SK-N-SH (cell line): Measurements from ENCODE around the gene ZNF18. TPM values are rescaled to one million over a fixed set of nuclear protein-coding genes. Genes with fewer than 3 reads are reported as not detected.
A peak's percentile ranks its signal among the peaks of the same experiment; 100 is the strongest.

Source experiments
- CTCF ChIA-PET: fragments of 300-600, 350-600 bp; formaldehyde crosslinking; extraction: SDS; loops from one replicate; lab custom pipeline; 2021; lab: Yijun Ruan, JAX
- POLR2A ChIA-PET: fragments of 350-600 bp; sonication (Branson Sonifier 250); formaldehyde crosslinking; extraction: SDS; loops from one replicate; lab custom pipeline; 2020; ENCODE audit warnings: antibody characterized with exemption, inconsistent platforms; lab: Yijun Ruan, JAX
- DNase-seq: peaks from one replicate; pipeline ENCODE4 v3.0.0; 2012
- H2AFZ ChIP-seq: fragments of 200-600 bp; sonication (generic); 2 replicates; pipeline ENCODE4 v1.8.1; 2016; ENCODE audit warnings: antibody characterized with exemption, mild to moderate bottlenecking, low read depth
- H3F3A ChIP-seq: fragments of 200-600 bp; sonication (generic); replicated peaks from 2 replicates; pipeline ENCODE3; 2016; ENCODE audit warnings: antibody characterized with exemption, mild to moderate bottlenecking; ENCODE audit not compliant: insufficient read depth
- H3K27ac ChIP-seq, 2 experiments: fragments of 200-500 bp in 1 of 2; fragments of 200-600 bp in 1 of 2; sonication (Bioruptor generic) in 1 of 2; sonication (generic), shearing (Covaris generic) in 1 of 2; 2 replicates each; pipeline versions ENCODE4 v1.5.1 to v1.6.1; 2014 to 2016; ENCODE audit warnings: low read depth in 2 of 2, inconsistent platforms in 1 of 2, low read length in 1 of 2, mild to moderate bottlenecking in 1 of 2, mixed read lengths in 1 of 2
- H3K27me3 ChIP-seq: fragments of 200-600 bp; sonication (generic), shearing (Covaris generic); 2 replicates; pipeline ENCODE4 v1.6.1; 2016; ENCODE audit warnings: mixed run types; ENCODE audit not compliant: insufficient read depth
- H3K36me3 ChIP-seq, 2 experiments: fragments of 200-500 bp in 1 of 2; fragments of 200-600 bp in 1 of 2; sonication (Bioruptor generic) in 1 of 2; sonication (generic) in 1 of 2; replicated peaks in 1 of 2; 2 replicates each; pipeline versions ENCODE3 to v1.5.1; 2014 to 2016; ENCODE audit warnings: low read length in 1 of 2, mild to moderate bottlenecking in 1 of 2; ENCODE audit not compliant: insufficient read depth in 2 of 2, control insufficient read depth in 1 of 2
- H3K4me1 ChIP-seq, 2 experiments: fragments of 200-500 bp in 1 of 2; fragments of 200-600 bp in 1 of 2; sonication (Bioruptor generic) in 1 of 2; sonication (generic), shearing (Covaris generic) in 1 of 2; 2 replicates each; pipeline versions ENCODE4 v1.5.1 to v1.6.1; 2014 to 2016; ENCODE audit warnings: low read depth in 1 of 2, low read length in 1 of 2, mixed run types in 1 of 2; ENCODE audit not compliant: insufficient read depth in 2 of 2, control insufficient read depth in 1 of 2
- H3K4me2 ChIP-seq: fragments of 200-600 bp; sonication (generic), shearing (Covaris generic); 2 replicates; pipeline ENCODE4 v1.6.1; 2017; ENCODE audit warnings: mixed run types
- H3K4me3 ChIP-seq, 2 experiments: fragments of 200-500 bp in 1 of 2; fragments of 200-600 bp in 1 of 2; sonication (Bioruptor generic) in 1 of 2; sonication (generic), shearing (Covaris generic) in 1 of 2; 2 replicates each; pipeline versions ENCODE4 v1.5.1 to v1.8.1; 2014 to 2016; ENCODE audit warnings: low read depth in 2 of 2, inconsistent platforms in 1 of 2, low read length in 1 of 2, mild to moderate bottlenecking in 1 of 2, mixed read lengths in 1 of 2, moderate library complexity in 1 of 2
- H3K79me2 ChIP-seq: fragments of 200-600 bp; sonication (generic); 2 replicates; pipeline ENCODE4 v1.8.1; 2017; ENCODE audit warnings: mild to moderate bottlenecking; ENCODE audit not compliant: insufficient read depth
- H3K9ac ChIP-seq: fragments of 200-600 bp; sonication (generic); 2 replicates; pipeline ENCODE4 v1.6.1; 2017; ENCODE audit warnings: mixed run types
- H3K9me2 ChIP-seq: fragments of 200-600 bp; sonication (generic); 2 replicates; pipeline ENCODE4 v1.6.1; 2017; ENCODE audit warnings: mixed run types
- H3K9me3 ChIP-seq: fragments of 200-600 bp; sonication (generic); 2 replicates; pipeline ENCODE4 v1.6.1; 2017; ENCODE audit warnings: mixed run types, mild to moderate bottlenecking, moderate library complexity
- H4K20me1 ChIP-seq: fragments of 200-600 bp; sonication (generic); 2 replicates; pipeline ENCODE4 v1.6.1; 2017; ENCODE audit warnings: mild to moderate bottlenecking, mixed run types; ENCODE audit not compliant: insufficient read depth
- CHD2 ChIP-seq: fragments of 150-350 bp; IDR thresholded peaks from 2 replicates; pipeline ENCODE4 v1.6.1; 2018; ENCODE audit warnings: low read length; ENCODE audit not compliant: partially characterized antibody
- EZH2phosphoT487 ChIP-seq: fragments of 200-600 bp; sonication (generic); IDR thresholded peaks from 2 replicates; pipeline ENCODE4 v1.6.1; 2017; ENCODE audit warnings: low read depth, mixed run types, mild to moderate bottlenecking, antibody characterized with exemption, moderate library complexity, borderline replicate concordance
- FOSL2 ChIP-seq: IDR thresholded peaks from 2 replicates; pipeline ENCODE4 v1.4.0; 2012; ENCODE audit warnings: low read depth, mild to moderate bottlenecking, moderate library complexity, borderline replicate concordance
- GABPA ChIP-seq: IDR thresholded peaks from 2 replicates; pipeline ENCODE4 v1.4.0; 2012; ENCODE audit warnings: low read depth, mild to moderate bottlenecking
- JUND ChIP-seq: IDR thresholded peaks from 2 replicates; pipeline ENCODE4 v1.4.0; 2012
- MXI1 ChIP-seq: IDR thresholded peaks from 2 replicates; pipeline ENCODE4 v1.6.1; 2012; ENCODE audit warnings: mild to moderate bottlenecking, low read depth, low read length, improper control_type of control experiment
- NFIC ChIP-seq: IDR thresholded peaks from 2 replicates; pipeline ENCODE4 v1.4.0; 2012; ENCODE audit warnings: borderline replicate concordance
- NRF1 ChIP-seq: IDR thresholded peaks from 2 replicates; pipeline ENCODE4 v1.6.1; 2012; ENCODE audit warnings: low read depth, mild to moderate bottlenecking, low read length
- POLR2AphosphoS5 ChIP-seq: IDR thresholded peaks from 2 replicates; pipeline ENCODE4 v1.6.1; 2012; ENCODE audit warnings: low read depth, low read length
- RXRA ChIP-seq: IDR thresholded peaks from 2 replicates; pipeline ENCODE4 v1.4.0; 2012; ENCODE audit warnings: low read depth, mild to moderate bottlenecking, borderline replicate concordance
- SIN3A ChIP-seq: IDR thresholded peaks from 2 replicates; pipeline ENCODE4 v1.6.1; 2012; ENCODE audit warnings: low read depth, mild to moderate bottlenecking, low read length, moderate library complexity, borderline replicate concordance
- TAF1 ChIP-seq: IDR thresholded peaks from 2 replicates; pipeline ENCODE4 v1.6.1; 2012; ENCODE audit warnings: low read depth, mild to moderate bottlenecking, low read length, moderate library complexity, borderline replicate concordance
- TCF12 ChIP-seq: IDR thresholded peaks from 2 replicates; pipeline ENCODE4 v1.4.0; 2012
- YY1 ChIP-seq: IDR thresholded peaks from 2 replicates; pipeline ENCODE4 v1.4.0; 2012; ENCODE audit warnings: low read depth, mild to moderate bottlenecking
- WGBS: methylation state at CpG from one replicate; pipeline ENCODE4 v1.1.6; 2017; ENCODE audit warnings: low lambda C conversion rate; 5-methylcytosine and 5-hydroxymethylcytosine counted together
- polyA plus RNA-seq, 3 experiments: library from polyadenylated mRNA; depleted of rRNA; stranded (reverse); fragments of >200 nt; gene quantifications; 2 replicates each; pipeline ENCODE4 v1.2.3, GENCODE V29; 2012
- TF ChIP-seq, protein P1 (sequence below): IDR thresholded peaks from 2 replicates; pipeline ENCODE4 v1.6.1; 2012; ENCODE audit warnings: mild to moderate bottlenecking, low read depth, low read length, moderate library complexity

Gene ZNF18
- polyA plus RNA-seq, 1 of the 3 experiments (the other 2 are of a cell fraction), result 3.2 TPM

DNA sequence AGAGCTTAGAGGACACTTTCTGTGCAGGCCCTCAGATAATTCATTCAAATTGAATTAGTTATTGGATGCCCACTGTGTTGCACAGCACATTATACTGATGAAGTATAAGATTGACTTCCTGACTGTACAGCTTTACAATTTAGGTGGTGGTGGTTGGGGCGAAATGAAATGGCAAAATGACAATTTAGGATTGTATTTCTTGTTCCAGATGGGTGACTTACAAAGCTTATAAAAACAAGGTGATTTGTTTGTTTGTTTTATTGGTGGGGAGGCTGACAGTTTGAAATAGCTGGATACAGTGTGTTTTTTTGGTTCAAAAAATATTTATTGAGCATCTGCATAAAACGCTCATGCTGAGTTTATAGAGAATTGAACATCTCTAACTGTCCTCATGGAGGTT, 25.0 kb upstream of the ZNF18 start:
- Histone ChIP-seq H3K9me2 (no peaks in the 10 kb centered on the region), H4K20me1 (peaks cover 59% of the 10 kb centered on the region), H3K9me3 (no peaks in the 10 kb centered on the region), H3K27me3 (no peaks in the 10 kb centered on the region), H3K4me2 (peak overlapping the region; percentile 94), H3K36me3 (peaks cover 0 to 5% of the 10 kb centered on the region in 2 experiments), H2AFZ (no peak overlapping the region), H3K4me1 (peaks cover 14 to 17% of the 10 kb centered on the region in 2 experiments; a peak in 3 of 4 replicates), H3K27ac (peak overlapping the region; percentile 30 to 49; a peak in 2 of 4 replicates), H3K4me3 (peak overlapping the region in 1 of 2 experiments; percentile 70; a peak in 2 of 4 replicates), H3K9ac (peak overlapping the region; percentile 93; the same call in 1 of the 2 replicates), H3F3A (peaks cover 12% of the 10 kb centered on the region), H3K79me2 (peaks cover 65% of the 10 kb centered on the region)
- TF ChIP-seq JUND (no peak), NRF1 (no peak), NFIC (no peak), SIN3A (no peak), RXRA (no peak), POLR2AphosphoS5 (no peak), TAF1 (no peak), YY1 (no peak), FOSL2 (no peak), EZH2phosphoT487 (no peak), GABPA (no peak), TCF12 (no peak)
- TF ChIP-seq, protein P1, sequence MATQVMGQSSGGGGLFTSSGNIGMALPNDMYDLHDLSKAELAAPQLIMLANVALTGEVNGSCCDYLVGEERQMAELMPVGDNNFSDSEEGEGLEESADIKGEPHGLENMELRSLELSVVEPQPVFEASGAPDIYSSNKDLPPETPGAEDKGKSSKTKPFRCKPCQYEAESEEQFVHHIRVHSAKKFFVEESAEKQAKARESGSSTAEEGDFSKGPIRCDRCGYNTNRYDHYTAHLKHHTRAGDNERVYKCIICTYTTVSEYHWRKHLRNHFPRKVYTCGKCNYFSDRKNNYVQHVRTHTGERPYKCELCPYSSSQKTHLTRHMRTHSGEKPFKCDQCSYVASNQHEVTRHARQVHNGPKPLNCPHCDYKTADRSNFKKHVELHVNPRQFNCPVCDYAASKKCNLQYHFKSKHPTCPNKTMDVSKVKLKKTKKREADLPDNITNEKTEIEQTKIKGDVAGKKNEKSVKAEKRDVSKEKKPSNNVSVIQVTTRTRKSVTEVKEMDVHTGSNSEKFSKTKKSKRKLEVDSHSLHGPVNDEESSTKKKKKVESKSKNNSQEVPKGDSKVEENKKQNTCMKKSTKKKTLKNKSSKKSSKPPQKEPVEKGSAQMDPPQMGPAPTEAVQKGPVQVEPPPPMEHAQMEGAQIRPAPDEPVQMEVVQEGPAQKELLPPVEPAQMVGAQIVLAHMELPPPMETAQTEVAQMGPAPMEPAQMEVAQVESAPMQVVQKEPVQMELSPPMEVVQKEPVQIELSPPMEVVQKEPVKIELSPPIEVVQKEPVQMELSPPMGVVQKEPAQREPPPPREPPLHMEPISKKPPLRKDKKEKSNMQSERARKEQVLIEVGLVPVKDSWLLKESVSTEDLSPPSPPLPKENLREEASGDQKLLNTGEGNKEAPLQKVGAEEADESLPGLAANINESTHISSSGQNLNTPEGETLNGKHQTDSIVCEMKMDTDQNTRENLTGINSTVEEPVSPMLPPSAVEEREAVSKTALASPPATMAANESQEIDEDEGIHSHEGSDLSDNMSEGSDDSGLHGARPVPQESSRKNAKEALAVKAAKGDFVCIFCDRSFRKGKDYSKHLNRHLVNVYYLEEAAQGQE, result no peak
- WGBS, result 70% methylated on average over 2 of the region's 2 CpGs
- ChIA-PET CTCF (interaction anchor here (0.6 to 1.7 kb wide), 3 partner anchors 14 to 1176 kb away, joined by 3 read pairs; no protein-coding TSS in a partner anchor), POLR2A (interaction anchor here (4.1 kb wide), 1 partner anchor 25 kb away, joined by 39 read pairs; the partner anchor contains the start of gene ZNF18)
- DNase-seq, result peak; percentile 28

DNA sequence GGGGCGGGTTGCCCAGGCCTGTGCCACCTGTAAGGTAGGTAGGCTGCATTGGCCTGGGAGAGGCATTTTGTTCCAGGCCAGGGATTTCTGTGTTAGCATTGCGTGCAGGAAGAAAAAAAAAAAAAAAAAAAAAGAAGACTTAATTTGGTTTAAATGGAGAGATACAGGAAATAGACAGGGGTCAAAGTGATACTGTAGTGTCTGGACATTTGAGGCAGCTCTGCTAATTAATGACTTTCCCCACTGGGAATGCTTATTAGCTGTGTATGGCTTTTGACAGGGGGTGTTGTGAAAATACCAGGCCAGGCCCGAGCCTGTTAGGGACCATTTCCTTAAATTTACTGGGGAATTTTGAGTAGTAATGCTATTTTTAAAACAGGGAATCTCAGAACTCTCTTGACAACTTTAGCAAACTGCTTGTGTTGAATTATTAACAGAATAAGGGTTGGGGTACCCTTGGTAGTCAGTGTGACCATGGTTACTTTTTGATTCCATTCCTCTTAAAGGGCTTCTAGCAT, 24.4 kb upstream of the ZNF18 start:
- no peaks in the 10 kb centered on the region for H3K27me3 ChIP-seq
- H4K20me1 ChIP-seq, result peaks cover 53% of the 10 kb centered on the region
- peaks cover 0 to 4% of the 10 kb centered on the region in 2 experiments for H3K36me3 ChIP-seq
- H3K27ac ChIP-seq, result peak overlapping the region; percentile 49 to 83; a peak in 2 of 4 replicates
- H2AFZ ChIP-seq, result no peak overlapping the region
- WGBS, result 0% methylated on average over 3 of the region's 3 CpGs
- ChIA-PET POLR2A (interaction anchor here (4.1 kb wide), 1 partner anchor 24 kb away, joined by 39 read pairs; the partner anchor contains the start of gene ZNF18), CTCF (interaction anchor here (1.2 to 1.7 kb wide), 2 partner anchors 13 to 26 kb away, joined by 3 read pairs; no protein-coding TSS in a partner anchor)
- peaks cover 59% of the 10 kb centered on the region for H3K79me2 ChIP-seq
- no peak for DNase-seq
- H3K4me3 ChIP-seq, result peak overlapping the region; percentile 70 to 79
- peaks cover 12% of the 10 kb centered on the region for H3F3A ChIP-seq
- H3K4me1 ChIP-seq, result peaks cover 14 to 17% of the 10 kb centered on the region in 2 experiments; a peak in 3 of 4 replicates
- H3K9me3 ChIP-seq, result no peaks in the 10 kb centered on the region
- no peaks in the 10 kb centered on the region for H3K9me2 ChIP-seq
- peak; percentile 15; the same call in 1 of the 2 replicates for TF ChIP-seq MXI1
- TF ChIP-seq CHD2, result no peak
- H3K9ac ChIP-seq, result peak overlapping the region; percentile 93
- peak overlapping the region; percentile 94 for H3K4me2 ChIP-seq
